ENCODE results near the gene PXMP2. TPM values are rescaled to one million over a fixed set of nuclear protein-coding genes. Genes with fewer than 3 reads are reported as not detected.
"Not testable (repeated sequence)": the region's sequence is repeated elsewhere in the genome, so short reads cannot be mapped to it uniquely, and the experiment has no call there.

PXMP2 gene
- total RNA-seq, 1 donor from 2014 or later = 34.4 TPM

- no peak for DNase-seq
These were observed 26.4 kb upstream of the PXMP2 start for GRCh38 chr12:132660996-132661395.

DNA sequence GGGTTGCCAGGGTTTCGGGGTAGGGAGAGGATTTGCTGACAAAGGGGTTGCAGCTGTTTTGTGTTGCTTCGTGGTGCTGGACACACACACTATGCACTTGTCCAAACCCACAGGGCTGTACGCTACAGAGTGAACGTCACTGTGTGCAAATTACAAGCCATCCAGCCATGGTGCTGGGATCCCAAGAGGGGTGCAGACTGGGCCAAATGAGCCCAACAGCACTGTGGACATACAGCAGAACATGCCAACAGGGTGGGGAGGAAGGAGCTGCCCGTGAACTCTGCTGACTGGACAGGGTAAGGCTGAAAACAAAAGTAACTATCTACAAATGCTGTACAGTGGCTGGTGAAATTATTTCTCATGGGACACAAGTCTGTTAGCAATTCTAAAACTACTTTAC lies 25.4 kb upstream of the PXMP2 start:
- DNase-seq = no peak

- DNase-seq = no peak
These were observed 24.3 kb upstream of the PXMP2 start for GRCh38 chr12:132662901-132663755.

- no peak for DNase-seq
These were observed 22.9 kb upstream of the PXMP2 start for GRCh38 chr12:132664206-132665148.

- no peak for DNase-seq
These were observed 22.3 kb upstream of the PXMP2 start for GRCh38 chr12:132665149-132665491.

DNA sequence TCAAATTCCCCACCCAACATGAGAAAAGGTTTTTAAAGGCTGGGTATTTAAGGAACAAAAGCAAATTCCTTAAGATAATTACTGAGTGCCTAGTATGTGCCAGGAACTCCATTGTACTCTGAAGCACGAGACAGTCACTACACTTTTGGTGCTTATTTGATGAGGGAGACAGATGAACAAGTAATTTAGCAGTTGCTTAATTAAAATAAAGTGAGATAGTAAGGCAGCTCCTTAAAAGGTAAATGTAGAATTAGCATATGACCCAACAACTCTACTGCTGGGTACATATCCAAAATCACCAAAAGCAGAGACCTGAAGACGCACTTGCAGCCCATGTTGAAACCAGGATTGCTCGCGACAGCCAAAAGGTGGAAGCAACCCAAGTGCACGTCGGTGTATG lies 21.6 kb upstream of the PXMP2 start:
- no peak for DNase-seq

DNA sequence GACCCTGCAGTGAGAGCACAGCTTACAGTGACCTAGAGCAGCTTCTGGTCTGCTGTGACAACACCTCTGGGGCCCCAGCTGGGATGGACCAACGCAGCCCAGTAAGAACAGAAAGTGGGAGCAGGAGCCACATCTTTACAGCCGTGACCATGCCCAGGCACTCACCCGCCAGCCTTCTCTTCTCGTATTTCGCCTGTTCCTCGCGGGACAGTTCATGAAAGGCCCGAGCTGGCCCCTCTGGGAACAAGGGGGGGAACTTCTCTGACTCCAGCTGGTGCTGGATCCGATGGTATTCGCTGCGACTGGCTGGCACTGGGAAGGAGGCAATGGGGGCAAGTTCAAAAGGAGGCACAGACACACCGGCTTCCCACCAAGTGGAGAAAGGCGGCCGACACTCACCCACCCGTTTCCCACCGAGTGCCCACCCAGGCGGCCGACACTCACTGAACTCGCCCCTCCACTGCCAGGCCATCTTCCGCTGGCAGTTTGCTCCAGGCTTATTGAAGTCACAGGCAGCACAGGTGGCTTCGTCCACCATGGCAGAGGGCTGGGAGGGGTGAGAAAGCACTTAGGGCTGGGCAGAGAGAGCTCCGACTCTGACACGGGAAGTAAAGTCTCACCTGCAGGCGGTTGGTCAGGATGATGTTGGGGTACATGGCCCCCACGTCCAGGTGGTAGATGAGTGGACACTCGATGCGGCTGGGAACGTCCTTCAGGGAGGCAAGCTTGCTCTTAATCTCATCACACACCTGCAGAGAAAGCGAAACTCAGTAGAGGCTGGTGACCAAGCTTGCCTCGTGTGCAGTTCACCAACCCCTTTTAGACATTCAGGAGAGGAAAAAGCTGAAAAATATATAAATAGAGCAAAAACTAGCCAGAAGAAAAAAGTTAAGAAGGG lies 18.9 kb upstream of the PXMP2 start:
- no peak for DNase-seq

GRCh38 chr12:132669166-132669879 lies 18.1 kb upstream of the PXMP2 start:
- peak; percentile 23 for DNase-seq

GRCh38 chr12:132672116-132672515 lies 15.3 kb upstream of the PXMP2 start:
- DNase-seq = no peak

GRCh38 chr12:132672678-132673077 lies 14.7 kb upstream of the PXMP2 start:
- no peak for DNase-seq

DNA sequence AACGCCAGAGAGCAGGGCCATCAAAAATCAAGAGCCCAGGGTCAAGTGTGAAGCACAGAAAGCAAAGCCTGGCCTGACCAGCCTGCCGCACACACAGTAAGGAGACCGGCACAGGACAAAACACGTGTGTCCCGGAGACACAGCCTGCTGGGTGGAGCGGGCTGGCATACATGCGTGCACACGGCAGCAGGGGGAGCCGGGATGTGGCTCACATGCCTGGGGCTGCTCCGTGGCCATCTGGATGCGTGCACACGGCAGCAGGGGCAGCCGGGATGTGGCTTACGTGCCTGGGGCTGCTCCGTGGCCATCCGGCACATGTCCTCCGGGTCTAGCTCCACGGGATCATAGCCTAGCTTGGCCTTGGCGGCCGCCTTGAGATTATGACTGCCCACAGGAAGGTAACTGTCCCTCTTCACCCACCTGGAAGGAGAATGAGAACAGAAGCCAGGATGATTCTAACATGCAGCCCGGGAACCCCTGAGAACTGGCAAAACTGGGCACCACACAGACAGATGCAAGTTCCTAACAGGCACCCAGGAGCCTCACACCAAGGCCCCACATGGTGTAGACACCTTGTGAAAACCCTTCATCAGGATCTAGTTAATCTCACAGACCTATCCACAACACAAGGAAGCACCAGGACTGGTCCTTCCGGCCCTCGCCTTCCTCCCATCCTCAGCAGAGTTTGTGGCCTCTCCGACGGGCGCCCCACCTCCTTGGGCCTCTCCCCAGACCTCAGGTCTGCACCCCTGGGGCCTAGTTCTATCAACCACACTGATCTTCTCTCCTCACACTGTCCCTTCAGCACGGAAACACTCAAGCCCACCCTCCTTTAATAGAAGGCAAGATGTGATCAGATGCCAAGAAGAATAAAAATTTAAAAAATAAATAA lies 13.9 kb upstream of the PXMP2 start:
- no peak for DNase-seq

GRCh38 chr12:132674561-132674960 lies 12.8 kb upstream of the PXMP2 start:
- DNase-seq = no peak

DNA sequence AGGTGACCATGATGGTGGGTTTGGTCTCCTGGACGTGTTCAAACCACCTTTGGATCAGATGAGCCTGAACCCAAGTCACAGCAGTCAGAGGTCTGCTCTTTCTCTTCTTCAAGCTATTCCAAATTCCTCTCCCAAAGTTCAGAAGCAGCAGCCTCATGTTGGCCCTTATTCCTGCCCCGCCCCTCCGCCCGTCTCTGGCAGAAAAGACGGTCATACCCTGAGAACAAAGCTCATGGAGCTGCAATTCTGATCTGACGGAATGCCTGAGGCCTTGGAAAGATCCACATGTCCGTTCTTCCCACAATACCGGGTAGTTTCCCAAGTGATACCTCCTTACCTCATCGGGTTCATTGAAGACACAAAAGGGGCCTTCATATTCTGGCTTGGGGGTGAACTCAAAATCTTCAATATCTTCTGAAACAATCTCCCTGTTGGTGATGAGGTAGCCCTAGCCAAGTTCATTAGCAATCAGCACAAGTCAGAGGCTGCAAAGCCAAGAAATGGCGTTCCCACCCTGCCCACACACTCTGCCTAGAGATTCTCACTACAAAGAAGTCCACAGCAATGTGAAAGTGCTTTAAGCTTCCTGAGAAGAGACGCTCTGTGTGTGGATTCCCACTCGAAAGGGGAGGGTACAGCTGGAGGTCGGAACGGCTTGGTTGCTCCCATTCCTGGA lies 11.5 kb upstream of the PXMP2 start:
- no peak for DNase-seq

GRCh38 chr12:132677492-132677891 lies 9.9 kb upstream of the PXMP2 start:
- no peak for DNase-seq

DNA sequence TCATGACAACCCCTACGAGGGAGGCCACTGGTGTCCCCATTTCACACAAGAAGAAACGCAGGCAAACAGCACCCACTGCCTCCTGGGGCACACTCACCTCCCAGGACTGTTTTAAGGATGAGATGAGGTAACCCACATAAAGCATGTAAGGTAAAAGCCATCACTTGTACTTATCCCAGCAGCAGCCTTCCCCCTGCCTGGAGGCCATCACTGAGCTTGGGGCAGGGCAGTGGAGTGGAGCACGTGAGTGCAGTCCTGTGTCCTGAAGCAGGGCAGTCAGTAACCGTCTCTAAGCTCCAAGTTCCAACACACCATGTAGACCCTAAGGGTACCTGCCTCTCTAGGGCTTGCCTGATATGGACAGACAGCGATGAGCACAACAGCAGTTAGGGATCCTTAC lies 2.0 kb upstream of the PXMP2 start:
- DNase-seq = no peak

DNA sequence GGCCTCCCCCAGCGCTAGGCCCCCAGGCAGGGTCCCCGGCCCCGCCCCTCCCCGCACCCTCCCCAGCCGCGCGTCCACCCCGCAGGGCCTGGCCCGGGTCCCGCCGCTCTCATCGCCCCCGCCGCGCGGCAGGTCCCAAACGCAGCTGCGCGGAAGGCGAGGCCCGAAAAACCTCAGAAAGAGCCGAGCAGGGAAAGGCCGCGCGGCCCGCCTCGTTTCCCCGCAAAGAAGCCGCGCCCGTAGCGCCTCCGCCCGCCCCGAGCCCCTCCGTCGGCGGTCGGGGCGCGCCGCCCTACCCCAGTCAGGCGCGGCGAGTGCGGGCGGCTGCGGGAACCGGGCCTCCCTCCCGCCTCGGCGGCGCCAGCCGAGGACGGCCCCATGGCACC lies 569 bp upstream of the PXMP2 start:
- no peak for DNase-seq

DNA sequence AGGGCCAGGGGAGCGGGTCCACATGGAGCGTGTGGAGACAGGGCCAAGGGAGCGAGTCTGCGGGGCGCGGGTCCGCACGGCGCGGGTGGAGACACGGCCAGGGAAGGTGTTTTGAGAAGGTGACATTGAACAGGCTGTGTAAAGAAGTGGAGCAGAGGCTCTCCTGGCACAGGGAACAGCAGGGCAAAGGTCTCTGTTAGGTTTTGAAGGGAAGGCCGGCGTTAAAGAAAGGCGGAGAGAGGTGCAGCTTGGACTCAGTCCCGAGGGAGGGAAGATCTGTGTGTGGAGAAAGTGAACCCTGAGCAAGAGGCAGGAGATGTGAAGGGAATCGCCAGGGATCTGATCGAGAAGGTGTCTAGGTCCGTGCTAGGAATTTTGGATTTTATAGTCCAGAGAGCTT lies 1.8 kb downstream of the PXMP2 start:
- no peak for DNase-seq

GRCh38 chr12:132690112-132690511 lies 2.7 kb downstream of the PXMP2 start:
- DNase-seq = no peak

GRCh38 chr12:132692030-132692429 lies 4.6 kb downstream of the PXMP2 start:
- DNase-seq = not testable (repeated sequence)

DNA sequence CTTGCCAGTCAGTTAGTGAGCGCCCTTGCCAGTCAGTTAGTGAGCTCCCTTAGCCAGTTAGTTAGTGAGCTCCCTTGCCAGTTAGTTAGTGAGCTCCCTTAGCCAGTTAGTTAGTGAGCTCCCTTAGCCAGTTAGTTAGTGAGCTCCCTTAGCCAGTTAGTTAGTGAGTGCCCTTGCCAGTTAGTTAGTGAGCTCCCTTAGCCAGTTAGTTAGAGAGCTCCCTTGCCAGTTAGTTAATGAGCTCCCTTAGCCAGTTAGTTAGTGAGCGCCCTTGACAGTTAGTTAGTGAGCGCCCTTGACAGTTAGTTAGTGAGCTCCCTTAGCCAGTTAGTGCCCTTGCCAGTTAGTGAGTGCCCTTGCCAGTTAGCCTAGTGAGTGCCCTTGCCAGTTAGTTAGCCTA lies 7.5 kb downstream of the PXMP2 start:
- not testable (repeated sequence) for DNase-seq
